H1 (cell line): ENCODE measurements around the gene SLC26A1. TPM values are rescaled to one million over a fixed set of nuclear protein-coding genes. Genes with fewer than 3 reads are reported as not detected.

Experiments
- CHD7 ChIP-seq: fragments of 300-600 bp; sonication (generic); IDR thresholded peaks from 2 replicates; pipeline ENCODE4 v1.7.1; 2012; ENCODE audit warnings: low read length, moderate library complexity, mild to moderate bottlenecking, inconsistent platforms; ENCODE audit not compliant: insufficient replicate concordance
- polyA plus RNA-seq, 7 experiments: library from polyadenylated mRNA; depleted of rRNA in 3 of 7; stranded (reverse) in 5 of 7; unstranded in 2 of 7; fragments of >200 nt in 5 of 7; fragments of 200-250 nt in 2 of 7; gene quantifications; 1 replicate in 5 of 7; 2 replicates in 1 of 7; 4 replicates in 1 of 7; pipeline versions ENCODE4 v1.2.1 to v1.2.3, GENCODE V29; 2011 to 2013; ENCODE audit warnings: missing spikeins in 2 of 7, mixed read lengths in 2 of 7
- total RNA-seq: library from RNA; stranded (reverse); fragmentation: NEBNext Ultra II Directional; extraction: Animal tissue kit (Norgen Biotek cat#: 25700); gene quantifications from 2 replicates; pipeline ENCODE4 v1.2.1, GENCODE V29; 2021

Gene SLC26A1
- total and polyA plus RNA-seq, 2 of the 8 experiments (the other 6 are each of a cell fraction or from before 2014, with no cell fraction given) = 0.11 TPM; not detected in 1

DNA sequence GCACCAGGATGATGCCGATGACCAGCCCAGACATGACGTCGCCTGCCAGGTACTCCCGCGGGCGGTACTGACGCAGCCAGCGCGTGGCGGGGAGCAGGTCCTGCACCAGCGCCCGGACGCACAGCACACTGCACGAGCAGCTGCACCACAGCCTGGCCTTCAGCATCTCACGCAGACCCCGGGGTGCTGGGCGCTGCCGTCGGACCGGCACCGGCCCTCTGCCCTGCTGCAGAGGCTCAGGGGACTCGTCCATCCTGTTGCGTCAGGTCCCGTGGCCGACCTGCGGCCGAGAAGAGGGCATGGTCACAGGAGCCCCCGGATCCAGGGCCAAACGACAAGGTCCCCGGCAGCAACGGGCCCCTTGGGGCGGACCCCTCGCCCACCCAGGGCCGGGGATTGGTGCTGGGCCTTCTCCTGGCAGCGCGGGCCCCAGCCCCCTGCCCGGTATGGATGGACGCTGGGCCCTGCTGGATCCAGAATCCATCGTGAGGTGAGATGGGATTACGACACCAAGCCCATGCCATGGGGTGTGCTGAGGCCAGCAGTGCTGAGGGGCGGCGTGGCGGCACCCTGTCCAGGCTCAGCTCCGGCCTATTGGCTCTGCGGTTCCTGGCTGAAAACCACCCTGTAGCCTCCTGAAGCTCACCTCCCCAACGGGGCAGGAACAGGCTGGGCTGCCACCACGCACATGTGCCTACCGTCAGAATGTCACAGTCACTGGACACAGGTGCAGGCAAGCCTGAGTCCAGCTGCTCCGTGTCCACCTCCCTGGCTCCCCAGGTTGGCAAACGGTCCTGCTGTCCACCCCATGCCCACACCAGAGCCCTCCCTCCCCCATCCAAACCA lies 1.5 kb downstream of the SLC26A1 start (continued):
- TF ChIP-seq CHD7 = no peak
